T-cell (primary cell): ENCODE results near the gene KCNMA1. TPM values are rescaled to one million over a fixed set of nuclear protein-coding genes. Genes with fewer than 3 reads are reported as not detected.

Experiments used
- ATAC-seq, 4 experiments: fragments of 200-7000 bp in 3 of 4; fragments of 150-1000 bp in 1 of 4; cut with Tn5 transposase; replicated peaks in 1 of 4; 1 replicate in 3 of 4; 2 replicates in 1 of 4; pipeline ENCODE4 v1.10.0; 2021; ENCODE audit warnings: moderate library complexity in 3 of 4, mild to moderate bottlenecking in 2 of 4, moderate number of reproducible peaks in 1 of 4
- CTCF ChIA-PET, 2 donors: fragments of 300-600 bp; sonication (Branson Sonifier 250); formaldehyde crosslinking; loops; one replicate each; lab custom pipeline; 2022; ENCODE audit warnings: antibody characterized with exemption in 2 of 2; lab: Charles Lee
- POLR2A ChIA-PET, 2 donors: fragments of 300-600 bp; sonication (Branson Sonifier 250); formaldehyde crosslinking; loops; one replicate each; lab custom pipeline; 2022; ENCODE audit warnings: antibody characterized with exemption in 2 of 2; lab: Charles Lee
- DNase-seq, 35 experiments: peaks; one replicate each; pipeline versions ENCODE4 v3.0.0 to v3.0.0-alpha.2; 2013 to 2023
- H3K27ac ChIP-seq: one replicate; pipeline ENCODE4 v1.5.1; 2013; ENCODE audit warnings: low read length
- H3K27me3 ChIP-seq, 2 experiments: replicated peaks in 1 of 2; 1 replicate in 1 of 2; 2 replicates in 1 of 2; pipeline versions ENCODE4 v1.6.1 to v1.7.0; 2013; ENCODE audit warnings: low read length in 1 of 2, mixed read lengths in 1 of 2; ENCODE audit not compliant: control insufficient read depth in 2 of 2, insufficient read depth in 2 of 2; ENCODE audit errors: extremely low read depth in 1 of 2
- H3K36me3 ChIP-seq, 2 donors: 1 replicate in 1 of 2; 2 replicates in 1 of 2; pipeline versions ENCODE4 v1.6.1 to v1.7.0; 2013; ENCODE audit warnings: low read length in 1 of 2; ENCODE audit not compliant: control insufficient read depth in 2 of 2, insufficient read depth in 1 of 2; ENCODE audit errors: extremely low read depth in 1 of 2
- H3K4me1 ChIP-seq, 2 experiments: 1 replicate in 1 of 2; 2 replicates in 1 of 2; pipeline versions ENCODE4 v1.6.1 to v1.7.0; 2013; ENCODE audit warnings: low read length in 2 of 2, mixed read lengths in 1 of 2; ENCODE audit not compliant: insufficient read depth in 2 of 2, control insufficient read depth in 1 of 2; ENCODE audit errors: extremely low read depth in 1 of 2
- H3K4me3 ChIP-seq, 2 donors: 1 replicate in 1 of 2; 2 replicates in 1 of 2; pipeline versions ENCODE4 v1.5.1 to v1.7.0; 2013; ENCODE audit warnings: mild to moderate bottlenecking in 2 of 2, low read length in 1 of 2, moderate library complexity in 1 of 2; ENCODE audit not compliant: control insufficient read depth in 1 of 2; ENCODE audit errors: extremely low read depth in 1 of 2
- H3K9me3 ChIP-seq: 2 replicates; pipeline ENCODE4 v1.7.0; 2013
- H3K27ac Mint-ChIP-seq, 2 donors: one replicate each; pipeline ENCODE4 v1.8.0; 2020 to 2021; ENCODE audit warnings: mild to moderate bottlenecking in 2 of 2, mixed read lengths in 2 of 2
- H3K27me3 Mint-ChIP-seq, 2 donors: one replicate each; pipeline ENCODE4 v1.8.0; 2021 to 2022; ENCODE audit warnings: mixed read lengths in 2 of 2
- H3K36me3 Mint-ChIP-seq: one replicate; pipeline ENCODE4 v1.8.0; 2021; ENCODE audit warnings: mixed read lengths
- H3K4me1 Mint-ChIP-seq, 3 donors: one replicate each; pipeline ENCODE4 v1.8.0; 2020 to 2022; ENCODE audit warnings: mixed read lengths in 3 of 3, mild to moderate bottlenecking in 1 of 3
- H3K4me3 Mint-ChIP-seq, 3 donors: one replicate each; pipeline ENCODE4 v1.8.0; 2020 to 2022; ENCODE audit warnings: mild to moderate bottlenecking in 3 of 3, mixed read lengths in 3 of 3, moderate library complexity in 3 of 3
- H3K9me3 Mint-ChIP-seq, 3 donors: one replicate each; pipeline ENCODE4 v1.8.0; 2020 to 2022; ENCODE audit warnings: mixed read lengths in 3 of 3
- WGBS: methylation state at CpG from one replicate; pipeline ENCODE4 v1.1.5; 2013; ENCODE audit warnings: missing lambda C conversion rate; ENCODE audit not compliant: insufficient coverage; 5-methylcytosine and 5-hydroxymethylcytosine counted together
- total RNA-seq, 35 experiments: library from RNA in 6 of 35; stranded (reverse) in 6 of 35; fragments of 120-200 nt in 1 of 35; gene quantifications; one replicate each; pipeline versions ENCODE4 v1.2.1 to v1.2.4 and lab custom pipeline; 2013 to 2026

The KCNMA1 gene
- total RNA-seq, 5 donors from 2014 or later (not counting 1 experiment from before 2014, with no cell fraction given), result 0.14 to 1.6 (median 0.60) TPM

DNA sequence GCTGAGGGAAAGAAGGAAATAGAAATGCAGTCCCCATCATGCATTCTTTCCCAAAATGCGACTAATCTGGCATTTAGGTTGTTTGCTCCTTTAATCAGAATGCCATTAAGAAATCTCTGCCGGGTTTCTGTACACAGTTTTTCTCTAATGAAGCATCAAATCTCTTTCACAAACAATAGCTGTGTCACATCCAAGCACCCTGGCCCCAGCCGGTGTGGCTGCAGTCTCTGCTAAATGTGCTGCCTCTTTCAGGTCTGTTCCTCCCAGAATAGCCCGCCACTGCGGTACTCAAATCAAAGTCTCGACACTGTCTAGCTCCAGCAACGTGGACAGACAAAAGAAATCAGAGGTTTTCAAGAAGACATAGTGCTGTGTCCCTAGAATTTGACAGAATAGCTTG, 343.8 kb downstream of the KCNMA1 start:
- no peaks in the 10 kb centered on the region for H3K4me1 ChIP-seq
- H3K4me1 Mint-ChIP-seq, result peaks cover 0 to 2% (median 0%) of the 10 kb centered on the region in 3 donors
- no peak for DNase-seq
- CTCF ChIA-PET, result no interaction called here
- H3K9me3 Mint-ChIP-seq, result no peaks in the 10 kb centered on the region
- H3K36me3 ChIP-seq, result no peaks in the 10 kb centered on the region
- no peaks in the 10 kb centered on the region for H3K36me3 Mint-ChIP-seq
- no peak overlapping the region for H3K27ac Mint-ChIP-seq
- no peak overlapping the region for H3K27ac ChIP-seq
- H3K9me3 ChIP-seq, result no peaks in the 10 kb centered on the region
- ATAC-seq, result no peak
- no peak overlapping the region for H3K4me3 ChIP-seq
- peaks cover 0 to 2% of the 10 kb centered on the region in 2 experiments for H3K27me3 ChIP-seq
- H3K4me3 Mint-ChIP-seq, result no peak overlapping the region
- WGBS, result 89% methylated on average over 7 of the region's 7 CpGs
- H3K27me3 Mint-ChIP-seq, result peaks cover 0 to 5% of the 10 kb centered on the region in 2 donors
- POLR2A ChIA-PET, result no interaction called here

- ATAC-seq (no peak), DNase-seq (no peak)
- Histone ChIP-seq H3K27me3 (no peaks in the 10 kb centered on the region), H3K36me3 (no peaks in the 10 kb centered on the region), H3K9me3 (no peaks in the 10 kb centered on the region), H3K4me3 (no peak overlapping the region), H3K27ac (no peak overlapping the region), H3K4me1 (no peaks in the 10 kb centered on the region)
- 65% methylated on average over 2 of the region's 2 CpGs for whole genome bisulfite sequencing
- Mint-ChIP-seq H3K9me3 (no peaks in the 10 kb centered on the region), H3K27me3 (peaks cover 0 to 5% of the 10 kb centered on the region in 2 donors), H3K4me3 (no peak overlapping the region), H3K4me1 (peaks cover 0 to 2% (median 0%) of the 10 kb centered on the region in 3 donors), H3K36me3 (no peaks in the 10 kb centered on the region), H3K27ac (no peak overlapping the region)
- ChIA-PET POLR2A (no interaction called here), CTCF (interaction anchor here in 1 of 2 donors (0.6 kb wide), 1 partner anchor 619 kb away, joined by 5 read pairs; no protein-coding TSS in a partner anchor)
Measured at GRCh38 chr10:77293347-77293746, 344.3 kb downstream of the KCNMA1 start.

DNA sequence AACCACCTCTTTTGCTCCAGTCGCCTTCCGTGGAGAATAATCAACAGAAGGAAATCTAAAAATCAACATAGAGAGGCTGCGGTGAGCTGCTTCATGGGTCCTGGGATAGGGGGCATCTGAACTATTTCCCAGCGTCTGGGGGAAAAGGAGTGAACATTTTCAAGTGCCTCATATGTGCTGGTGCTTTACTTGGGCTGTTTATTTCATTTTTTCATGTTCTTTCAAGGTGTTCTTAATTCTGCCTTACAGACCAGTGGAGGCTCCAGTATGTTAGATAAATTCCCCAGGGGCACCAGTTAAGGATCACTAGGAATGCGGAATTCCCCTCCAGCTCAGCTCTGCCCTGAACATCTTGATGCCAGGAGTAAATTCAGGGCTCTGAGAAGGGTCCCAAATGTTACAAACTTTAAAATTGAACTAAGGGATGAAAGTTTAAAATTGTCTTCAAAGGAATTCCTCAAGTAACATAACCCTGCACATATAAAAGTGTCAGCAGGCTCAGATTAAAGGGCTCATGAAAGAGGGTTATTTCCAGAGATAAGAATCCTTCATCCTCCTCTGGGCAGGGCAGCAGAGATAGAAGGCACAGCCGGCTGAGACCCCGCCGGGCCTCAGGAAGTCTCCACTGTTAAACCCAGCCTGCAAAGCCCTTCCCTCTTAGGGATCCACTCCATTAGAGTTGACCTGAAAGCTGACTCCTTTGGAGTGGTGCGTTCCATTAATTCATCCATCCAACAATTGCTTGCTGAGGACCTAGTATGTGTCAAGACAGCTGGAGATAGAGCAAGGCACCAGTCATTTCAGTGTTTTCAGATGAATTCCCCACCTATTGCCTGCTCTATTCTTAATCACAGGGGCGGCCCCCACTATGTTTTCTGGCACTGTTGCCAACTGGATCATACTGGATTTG, 345.8 kb downstream of the KCNMA1 start:
- Histone ChIP-seq H3K4me3 (no peak overlapping the region), H3K27ac (no peak overlapping the region), H3K36me3 (no peaks in the 10 kb centered on the region), H3K9me3 (no peaks in the 10 kb centered on the region), H3K4me1 (no peaks in the 10 kb centered on the region), H3K27me3 (no peaks in the 10 kb centered on the region)
- POLR2A ChIA-PET, result no interaction called here
- DNase-seq (no peak), ATAC-seq (no peak)
- Mint-ChIP-seq H3K4me1 (peaks cover 0 to 2% (median 0%) of the 10 kb centered on the region in 3 donors), H3K9me3 (no peaks in the 10 kb centered on the region), H3K4me3 (no peak overlapping the region), H3K27ac (no peak overlapping the region), H3K36me3 (no peaks in the 10 kb centered on the region), H3K27me3 (peaks cover 0 to 5% of the 10 kb centered on the region in 2 donors)
- CTCF ChIA-PET, result no interaction called here
- 95% methylated on average over 4 of the region's 10 CpGs for WGBS

DNA sequence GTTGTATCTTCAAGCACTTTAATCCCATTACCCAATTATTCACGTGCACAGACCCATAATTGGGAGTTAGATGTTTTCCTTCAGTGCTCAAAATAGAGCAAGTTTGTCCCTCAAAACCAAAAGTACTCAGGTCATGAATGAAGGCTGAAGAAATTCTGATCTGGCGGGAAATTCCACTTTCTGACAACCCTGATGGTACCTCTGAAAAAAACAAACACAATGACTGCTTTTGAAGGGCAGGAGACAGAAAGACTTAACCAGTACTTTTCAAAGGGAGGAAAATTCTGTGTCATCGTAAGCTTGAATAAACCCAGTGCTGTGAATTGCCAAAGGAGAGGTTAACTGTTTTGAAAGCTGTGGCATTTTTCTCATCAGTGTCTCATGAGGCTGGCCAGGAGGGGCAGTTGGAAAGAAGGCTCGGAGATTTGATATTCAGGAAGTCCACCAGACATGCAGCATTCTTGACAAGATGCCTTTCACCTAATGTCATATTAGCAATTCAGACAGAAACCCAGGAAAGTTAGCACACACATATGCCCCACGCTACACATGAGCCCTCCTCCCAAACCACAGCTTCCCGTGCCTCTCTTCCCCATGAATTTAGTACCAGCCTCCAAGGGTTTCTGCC, 347.0 kb downstream of the KCNMA1 start:
- Histone ChIP-seq H3K27me3 (no peaks in the 10 kb centered on the region), H3K4me1 (no peaks in the 10 kb centered on the region), H3K9me3 (no peaks in the 10 kb centered on the region), H3K36me3 (no peaks in the 10 kb centered on the region), H3K27ac (no peak overlapping the region), H3K4me3 (no peak overlapping the region)
- peaks cover 0 to 5% of the 10 kb centered on the region in 2 donors for H3K27me3 Mint-ChIP-seq
- H3K27ac Mint-ChIP-seq, result no peak overlapping the region
- no peak for ATAC-seq
- ChIA-PET CTCF (no interaction called here), POLR2A (no interaction called here)
- H3K4me1 Mint-ChIP-seq, result peaks cover 0 to 2% (median 0%) of the 10 kb centered on the region in 3 donors
- H3K36me3 Mint-ChIP-seq, result no peaks in the 10 kb centered on the region
- H3K9me3 Mint-ChIP-seq, result no peaks in the 10 kb centered on the region
- no peak for DNase-seq
- H3K4me3 Mint-ChIP-seq, result no peak overlapping the region
- 16% methylated on average over 3 of the region's 6 CpGs for WGBS

DNA sequence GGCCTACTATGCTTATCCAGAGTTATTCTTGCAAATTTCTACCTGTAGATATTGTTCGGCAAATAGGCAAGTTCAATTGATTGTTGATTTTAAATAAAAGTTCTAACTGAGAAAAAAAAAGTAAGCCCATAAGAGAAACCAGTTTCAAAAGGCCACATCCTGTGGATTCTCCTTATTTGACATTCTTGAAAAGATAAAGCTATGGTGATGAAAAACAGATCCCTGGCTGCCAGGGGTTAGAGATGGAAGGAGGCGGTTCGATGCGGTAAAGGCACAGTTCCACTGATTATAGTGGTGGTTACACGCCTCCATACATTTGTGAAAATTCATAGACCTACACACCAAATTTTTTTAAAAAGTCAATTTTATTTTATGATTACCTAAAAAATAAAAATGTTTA, 347.8 kb downstream of the KCNMA1 start:
- H3K27ac Mint-ChIP-seq, result no peak overlapping the region
- Histone ChIP-seq H3K27ac (no peak overlapping the region), H3K27me3 (no peaks in the 10 kb centered on the region), H3K36me3 (no peaks in the 10 kb centered on the region), H3K4me3 (no peak overlapping the region), H3K9me3 (no peaks in the 10 kb centered on the region), H3K4me1 (no peaks in the 10 kb centered on the region)
- peaks cover 0 to 2% (median 0%) of the 10 kb centered on the region in 3 donors for H3K4me1 Mint-ChIP-seq
- no CpG with 5 or more reads among the region's 5 CpGs for WGBS
- no peaks in the 10 kb centered on the region for H3K36me3 Mint-ChIP-seq
- peaks cover 0 to 5% of the 10 kb centered on the region in 2 donors for H3K27me3 Mint-ChIP-seq
- no peak overlapping the region for H3K4me3 Mint-ChIP-seq
- POLR2A ChIA-PET, result no interaction called here
- DNase-seq, result no peak
- ATAC-seq, result no peak
- CTCF ChIA-PET, result no interaction called here
- no peaks in the 10 kb centered on the region for H3K9me3 Mint-ChIP-seq

GRCh38 chr10:77289027-77289501, 348.5 kb downstream of the KCNMA1 start:
- H3K27me3 ChIP-seq, result no peaks in the 10 kb centered on the region
- H3K4me3 ChIP-seq, result no peak overlapping the region
- H3K4me3 Mint-ChIP-seq, result no peak overlapping the region
- DNase-seq, result no peak
- WGBS, result 70% methylated on average over 2 of the region's 3 CpGs
- no peaks in the 10 kb centered on the region for H3K36me3 ChIP-seq
- ATAC-seq, result no peak
- peaks cover 0 to 5% of the 10 kb centered on the region in 2 donors for H3K27me3 Mint-ChIP-seq
- no peaks in the 10 kb centered on the region for H3K36me3 Mint-ChIP-seq
- no peak overlapping the region for H3K27ac ChIP-seq
- no peak overlapping the region for H3K27ac Mint-ChIP-seq
- ChIA-PET CTCF (no interaction called here), POLR2A (no interaction called here)
- no peaks in the 10 kb centered on the region for H3K9me3 Mint-ChIP-seq
- H3K4me1 ChIP-seq, result no peaks in the 10 kb centered on the region
- peaks cover 0 to 2% (median 0%) of the 10 kb centered on the region in 3 donors for H3K4me1 Mint-ChIP-seq
- no peaks in the 10 kb centered on the region for H3K9me3 ChIP-seq
